Pulmonary artery endothelial cell (primary cell): ENCODE results near the gene CHCHD6. TPM values are rescaled to one million over a fixed set of nuclear protein-coding genes. Genes with fewer than 3 reads are reported as not detected.

ENCODE experiments used
- DNase-seq: peaks from one replicate; pipeline ENCODE4 v3.0.0-alpha.2; 2011; ENCODE audit warnings: low read depth, low spot score
- total RNA-seq: library from RNA; depleted of rRNA; stranded (reverse); fragments of >200 nt; gene quantifications from 2 replicates; pipeline ENCODE4 v1.2.3, GENCODE V29; 2014

Gene CHCHD6
- total RNA-seq, 1 donor from 2014 or later = 13.5 TPM

GRCh38 chr3:127003175-127003555 lies 299.1 kb downstream of the CHCHD6 start:
- no peak for DNase-seq

GRCh38 chr3:127003601-127004280 lies 299.7 kb downstream of the CHCHD6 start:
- DNase-seq = no peak

GRCh38 chr3:127004641-127005397 lies 300.8 kb downstream of the CHCHD6 start:
- DNase-seq = no peak

GRCh38 chr3:127005864-127006500 lies 301.9 kb downstream of the CHCHD6 start:
- no peak for DNase-seq

- no peak for DNase-seq
Observed at GRCh38 chr3:127006781-127007436, 302.9 kb downstream of the CHCHD6 start.

- no peak for DNase-seq
Observed at GRCh38 chr3:127008236-127008635, 304.2 kb downstream of the CHCHD6 start.

GRCh38 chr3:127009531-127009930 lies 305.5 kb downstream of the CHCHD6 start:
- no peak for DNase-seq

Other genes with a start within 250 kb of the CHCHD6 start
- 15.2 and 20.5 TPM in 2 replicates for gene ZXDC, start 228.3 kb upstream of the CHCHD6 start, total RNA-seq
- gene UROC1, start 186.5 kb upstream of the CHCHD6 start, total RNA-seq = not detected in 2 replicates
- gene CHST13, start 180.1 kb upstream of the CHCHD6 start, total RNA-seq = not detected in 2 replicates
- gene C3orf22, start 145.3 kb upstream of the CHCHD6 start, total RNA-seq = not detected in 2 replicates
- 5.7 and 12.7 TPM in 2 replicates for gene TXNRD3, start 49.1 kb upstream of the CHCHD6 start, total RNA-seq